Measurements from ENCODE around the gene LRRC42.

The LRRC42 gene

GRCh38 chr1:54004481-54005049 lies 58.4 kb downstream of the LRRC42 start:
- no peak for DNase-seq (ENCODE audit: low read depth in 2 of 2)

GRCh38 chr1:54006508-54006907 lies 60.4 kb downstream of the LRRC42 start:
- no peak for DNase-seq (ENCODE audit: low read depth in 2 of 2)

- no peak for DNase-seq (ENCODE audit: low read depth in 2 of 2)
These were observed 61.5 kb downstream of the LRRC42 start for GRCh38 chr1:54007613-54008012.

DNA sequence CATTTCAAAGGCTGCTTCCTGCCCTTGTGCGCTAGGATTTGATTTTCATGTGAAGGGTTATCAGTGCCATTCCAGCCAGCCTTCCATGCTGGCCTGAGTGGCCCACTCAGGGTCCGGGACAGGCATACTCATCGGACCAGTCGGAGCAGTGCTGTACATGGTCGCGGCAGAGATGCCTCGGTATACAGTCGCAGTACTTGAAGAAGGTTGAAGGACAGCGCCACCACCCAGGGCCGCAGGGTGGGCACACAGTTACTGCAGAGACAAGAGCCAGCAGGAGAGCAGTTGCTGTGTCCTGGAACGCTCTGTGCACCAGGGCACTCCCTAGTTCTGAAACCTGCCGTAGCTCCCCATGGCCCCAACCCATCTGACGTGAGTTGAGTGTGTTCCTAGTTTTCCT lies 62.7 kb downstream of the LRRC42 start:
- no peak for DNase-seq (ENCODE audit: low read depth in 2 of 2)

- no peak for DNase-seq (ENCODE audit: low read depth in 2 of 2)
These were observed 63.3 kb downstream of the LRRC42 start for GRCh38 chr1:54009406-54009805.

DNA sequence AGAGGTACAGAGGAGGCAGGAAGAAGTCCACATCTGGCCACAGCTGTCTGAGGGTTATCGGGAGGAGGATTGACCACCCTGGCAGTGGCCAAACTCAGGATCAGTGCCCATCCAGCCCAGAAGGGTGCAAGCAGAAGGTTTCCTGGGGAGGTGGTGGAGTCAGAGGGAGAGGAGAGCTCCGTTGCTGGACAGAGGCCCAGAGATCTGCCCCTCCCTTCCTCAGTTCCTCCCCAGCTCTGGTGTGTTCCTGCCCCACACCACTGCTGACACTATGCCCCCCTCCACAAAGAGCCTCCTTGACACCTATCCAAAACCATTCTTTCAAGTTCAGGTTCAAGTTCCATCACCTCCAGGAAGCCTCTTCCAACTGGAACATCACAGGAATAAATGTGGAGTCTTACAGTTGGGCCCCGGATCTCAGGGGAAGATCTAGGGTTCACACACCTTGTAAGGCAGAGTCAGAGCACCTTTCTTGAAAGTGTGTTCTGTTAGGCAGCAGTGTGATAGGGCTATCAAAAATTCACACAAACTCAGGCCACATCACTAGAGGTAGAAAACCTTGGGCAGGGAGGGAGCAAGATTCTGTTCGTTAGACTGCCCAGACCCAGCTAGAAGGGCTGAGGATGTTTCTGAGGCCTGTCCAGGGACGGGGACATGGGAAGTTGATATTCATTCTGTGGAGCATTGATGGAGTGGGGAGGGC lies 64.4 kb downstream of the LRRC42 start:
- no peak for DNase-seq (ENCODE audit: low read depth in 2 of 2)

DNA sequence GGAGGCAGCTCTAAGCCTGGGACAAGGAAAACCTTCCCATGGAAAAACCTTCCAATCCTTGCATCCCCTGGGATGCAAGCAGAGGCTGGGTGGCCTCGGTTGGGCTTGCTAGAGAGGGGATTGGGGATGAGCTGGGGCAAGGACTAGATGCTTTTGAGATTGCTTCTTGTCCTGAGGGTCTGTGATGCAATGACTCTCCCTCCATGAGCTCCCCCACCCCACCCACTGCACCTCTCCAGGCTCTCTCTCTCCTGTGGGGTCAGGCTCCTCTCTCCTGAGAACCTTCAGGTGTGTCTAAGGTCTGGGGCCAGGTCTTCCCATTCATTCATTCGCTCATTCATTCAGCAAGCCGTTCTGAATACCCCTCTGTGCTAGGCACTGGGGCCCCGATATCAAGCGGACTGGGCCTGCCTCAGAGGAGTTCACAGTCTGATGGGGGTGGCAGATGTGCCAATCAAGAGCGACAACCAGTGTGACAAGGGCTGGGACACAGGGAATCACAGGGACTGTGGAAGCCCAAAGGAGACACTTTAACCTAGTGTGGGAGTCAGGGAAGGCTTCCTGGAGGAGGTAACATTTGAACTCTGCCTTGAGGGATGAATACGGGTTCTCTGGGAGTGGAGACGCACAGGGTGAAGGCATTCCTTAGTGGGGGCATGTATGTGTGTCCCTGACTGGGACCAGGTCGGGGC lies 65.3 kb downstream of the LRRC42 start:
- DNase-seq (ENCODE audit: low read depth in 2 of 2): no peak

DNA sequence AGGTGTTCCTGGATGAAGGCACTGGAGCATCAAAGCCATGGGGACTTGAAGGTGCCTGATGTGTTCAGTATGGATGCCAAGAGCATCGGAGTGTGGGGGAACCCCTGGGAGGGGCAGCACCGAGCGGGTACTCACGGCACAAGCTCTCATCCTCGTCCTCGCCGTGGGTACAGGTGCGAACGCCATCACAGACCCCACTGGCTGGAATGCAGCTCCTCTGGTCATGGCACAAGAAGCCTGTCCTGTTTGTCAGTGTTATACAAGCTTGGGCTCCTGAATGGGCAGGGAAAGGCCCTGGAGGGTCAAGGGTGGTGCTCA lies 65.8 kb downstream of the LRRC42 start:
- DNase-seq (ENCODE audit: low read depth in 2 of 2): no peak

DNA sequence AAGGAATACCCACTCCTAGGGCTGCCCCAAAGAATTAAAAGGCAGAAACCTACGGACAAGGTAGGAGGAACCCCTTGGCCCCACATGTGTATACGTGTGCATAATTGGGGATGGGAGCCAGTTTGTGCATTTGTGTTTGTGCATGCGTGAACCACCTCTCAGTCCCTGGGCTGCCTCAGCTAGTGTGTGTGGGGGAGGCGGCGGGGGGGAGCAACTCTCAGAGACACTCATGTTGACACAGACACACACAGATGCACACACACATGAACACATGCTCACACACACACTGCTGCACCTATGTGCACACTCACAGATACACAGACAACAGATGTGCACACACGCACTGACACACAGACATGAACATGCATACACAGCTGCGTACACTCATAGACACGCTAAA lies 66.7 kb downstream of the LRRC42 start:
- no peak for DNase-seq (ENCODE audit: low read depth in 2 of 2)

DNA sequence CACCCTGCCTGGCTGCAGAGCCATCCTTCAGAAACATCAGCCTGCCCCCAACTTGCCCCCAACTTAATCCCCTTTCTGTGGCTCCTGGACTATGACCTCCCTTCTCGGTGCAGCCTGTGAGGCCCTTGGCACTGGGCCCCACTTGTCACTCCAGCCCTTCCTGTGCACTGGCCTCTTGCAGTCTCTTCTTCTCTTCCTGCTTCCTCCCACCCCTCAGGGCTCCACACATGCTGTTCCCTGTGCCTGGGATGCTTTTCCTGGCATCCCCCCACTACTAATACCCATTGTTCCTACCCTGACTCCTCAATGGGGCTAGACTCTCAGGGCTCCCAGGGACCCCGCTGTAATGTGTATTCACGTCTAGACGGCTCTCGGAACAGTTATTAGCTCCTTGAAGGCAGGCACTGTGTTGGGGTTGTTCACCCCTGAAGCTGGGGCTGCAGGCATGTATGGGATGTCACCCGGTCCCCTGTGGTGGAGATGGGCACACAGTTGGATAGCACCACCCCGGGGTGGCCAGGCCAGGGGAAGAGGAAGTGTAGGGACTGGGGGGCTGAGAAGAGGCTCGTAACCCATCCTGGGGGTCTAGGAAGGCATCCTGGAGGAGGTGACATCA lies 67.4 kb downstream of the LRRC42 start:
- DNase-seq (ENCODE audit: low read depth in 2 of 2): no peak

DNA sequence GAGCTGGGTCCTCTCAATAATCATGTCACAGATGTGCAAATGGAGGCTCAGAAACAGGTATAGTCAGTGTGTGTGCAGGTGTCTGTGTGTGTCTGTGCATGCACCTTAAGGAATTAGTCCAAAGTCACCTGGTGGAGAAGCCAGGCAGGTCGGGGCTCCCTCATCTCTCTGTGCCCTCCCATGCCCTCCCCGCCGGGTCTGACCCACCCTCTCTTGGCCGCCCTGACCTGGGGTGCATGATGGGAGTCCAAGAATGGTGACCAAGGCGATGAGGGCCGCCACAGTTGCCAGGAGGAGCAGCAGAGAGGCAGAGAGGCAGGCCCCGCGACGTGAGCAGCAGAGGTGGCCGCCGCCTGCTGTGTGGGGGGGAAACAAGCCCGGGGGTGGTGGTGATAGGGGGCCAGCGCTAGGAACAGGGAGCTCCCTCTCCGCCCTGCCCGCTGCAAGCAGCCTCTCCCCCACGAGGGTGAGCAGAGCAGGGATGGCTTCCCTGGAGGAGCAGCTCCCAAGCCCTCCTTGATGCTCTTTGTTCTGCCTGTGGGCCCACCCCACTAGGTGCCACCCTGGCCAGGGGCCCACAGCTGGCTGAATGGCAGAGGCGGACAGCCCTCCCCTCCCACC lies 68.0 kb downstream of the LRRC42 start:
- no peak for DNase-seq (ENCODE audit: low read depth in 2 of 2)

DNA sequence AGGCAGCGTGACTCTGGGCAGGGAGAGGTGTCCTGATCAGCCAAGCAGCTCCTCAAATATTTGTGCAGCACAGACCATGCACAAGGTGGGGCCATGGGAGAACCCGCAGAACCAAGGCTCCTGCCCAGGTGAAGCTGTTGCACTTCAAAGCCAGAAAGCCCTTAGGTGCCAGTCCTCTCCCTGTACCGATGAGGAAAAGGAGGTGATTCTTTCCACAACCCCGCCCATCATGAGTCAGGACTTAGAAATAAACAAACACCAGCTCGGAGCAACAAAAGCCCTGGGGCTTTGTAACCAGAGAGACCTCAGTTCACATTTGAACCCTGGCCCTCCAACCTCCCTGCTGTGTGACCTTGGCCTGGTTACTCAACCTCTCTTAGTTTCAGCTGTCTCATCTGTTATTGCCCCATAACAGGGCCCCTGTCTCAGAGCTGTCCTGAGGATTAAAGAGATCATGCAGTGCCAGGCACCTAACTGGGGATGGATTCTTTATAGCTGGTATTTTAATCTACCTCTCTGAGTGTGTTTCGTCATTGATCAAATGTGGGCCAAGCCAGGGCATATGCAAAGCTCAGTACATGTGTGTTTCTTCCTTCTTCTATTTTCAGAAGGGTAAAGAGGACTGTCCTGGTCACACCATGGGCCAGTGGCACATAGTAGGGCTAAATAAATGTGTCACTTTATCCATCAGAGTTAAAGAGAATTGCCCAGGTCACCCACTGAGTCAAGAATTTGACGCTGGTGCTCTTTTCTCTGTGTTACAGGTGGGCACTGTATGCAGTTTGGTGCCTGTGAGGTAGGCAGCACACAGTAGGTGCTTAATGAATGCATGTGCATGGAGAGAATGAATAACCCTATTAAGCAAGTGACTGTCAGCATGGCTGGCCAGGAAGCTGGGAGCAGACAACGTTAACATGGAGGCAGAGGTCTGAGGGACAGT lies 70.5 kb downstream of the LRRC42 start:
- DNase-seq (ENCODE audit: low read depth in 2 of 2): no peak
